ENCODE data around the gene RCOR3.

The RCOR3 gene

DNA sequence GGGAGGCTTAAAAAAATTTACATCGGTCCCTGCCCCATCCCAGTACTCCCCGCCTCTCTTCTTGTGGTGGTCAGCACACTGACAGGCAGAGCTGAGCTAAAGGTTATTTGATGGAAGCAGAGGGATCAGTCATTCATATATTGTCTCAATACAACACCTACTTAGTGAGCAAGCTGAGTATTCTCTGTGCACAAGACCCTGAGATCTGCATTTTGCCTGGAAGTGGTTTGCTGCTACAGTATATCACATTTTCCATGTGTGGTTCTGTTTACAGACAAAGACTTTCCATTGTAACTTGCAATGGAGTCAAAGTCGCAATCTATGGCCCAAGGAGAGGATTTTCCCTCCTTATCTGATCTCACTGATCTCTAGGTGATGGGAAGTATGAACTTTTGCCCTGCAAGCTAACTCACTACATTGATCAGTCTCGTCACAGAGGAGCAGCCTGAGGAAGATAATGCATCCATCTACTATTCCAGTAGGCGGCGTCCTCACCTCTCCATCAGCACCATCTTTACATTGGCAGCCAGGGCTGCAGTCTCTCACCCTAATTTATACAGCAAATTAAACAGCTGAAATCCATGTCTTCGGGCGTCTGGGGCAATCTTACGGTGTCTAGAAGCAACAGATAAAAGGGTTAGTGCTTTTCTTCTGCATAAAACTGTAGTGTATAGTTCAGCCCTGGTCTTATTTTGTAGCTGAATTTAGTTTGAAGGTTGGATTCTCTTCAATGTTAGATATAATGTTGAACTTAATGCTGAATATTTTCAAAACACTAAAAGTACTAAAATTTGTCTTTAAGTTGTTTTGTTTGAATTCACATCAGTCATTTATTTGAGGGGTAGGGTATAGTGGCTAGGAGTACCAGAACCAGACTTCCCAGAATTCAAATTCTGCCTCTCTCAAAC is 64.2 kb downstream of the RCOR3 start:
- peak; percentile 74 for DNase-seq (ENCODE audit: low spot score)
- TF ChIP-seq, protein P1, sequence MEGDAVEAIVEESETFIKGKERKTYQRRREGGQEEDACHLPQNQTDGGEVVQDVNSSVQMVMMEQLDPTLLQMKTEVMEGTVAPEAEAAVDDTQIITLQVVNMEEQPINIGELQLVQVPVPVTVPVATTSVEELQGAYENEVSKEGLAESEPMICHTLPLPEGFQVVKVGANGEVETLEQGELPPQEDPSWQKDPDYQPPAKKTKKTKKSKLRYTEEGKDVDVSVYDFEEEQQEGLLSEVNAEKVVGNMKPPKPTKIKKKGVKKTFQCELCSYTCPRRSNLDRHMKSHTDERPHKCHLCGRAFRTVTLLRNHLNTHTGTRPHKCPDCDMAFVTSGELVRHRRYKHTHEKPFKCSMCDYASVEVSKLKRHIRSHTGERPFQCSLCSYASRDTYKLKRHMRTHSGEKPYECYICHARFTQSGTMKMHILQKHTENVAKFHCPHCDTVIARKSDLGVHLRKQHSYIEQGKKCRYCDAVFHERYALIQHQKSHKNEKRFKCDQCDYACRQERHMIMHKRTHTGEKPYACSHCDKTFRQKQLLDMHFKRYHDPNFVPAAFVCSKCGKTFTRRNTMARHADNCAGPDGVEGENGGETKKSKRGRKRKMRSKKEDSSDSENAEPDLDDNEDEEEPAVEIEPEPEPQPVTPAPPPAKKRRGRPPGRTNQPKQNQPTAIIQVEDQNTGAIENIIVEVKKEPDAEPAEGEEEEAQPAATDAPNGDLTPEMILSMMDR (IDR thresholded peaks at IDR 0.05; ENCODE audit: extremely low read depth, missing control alignments): peak; percentile 90

DNA sequence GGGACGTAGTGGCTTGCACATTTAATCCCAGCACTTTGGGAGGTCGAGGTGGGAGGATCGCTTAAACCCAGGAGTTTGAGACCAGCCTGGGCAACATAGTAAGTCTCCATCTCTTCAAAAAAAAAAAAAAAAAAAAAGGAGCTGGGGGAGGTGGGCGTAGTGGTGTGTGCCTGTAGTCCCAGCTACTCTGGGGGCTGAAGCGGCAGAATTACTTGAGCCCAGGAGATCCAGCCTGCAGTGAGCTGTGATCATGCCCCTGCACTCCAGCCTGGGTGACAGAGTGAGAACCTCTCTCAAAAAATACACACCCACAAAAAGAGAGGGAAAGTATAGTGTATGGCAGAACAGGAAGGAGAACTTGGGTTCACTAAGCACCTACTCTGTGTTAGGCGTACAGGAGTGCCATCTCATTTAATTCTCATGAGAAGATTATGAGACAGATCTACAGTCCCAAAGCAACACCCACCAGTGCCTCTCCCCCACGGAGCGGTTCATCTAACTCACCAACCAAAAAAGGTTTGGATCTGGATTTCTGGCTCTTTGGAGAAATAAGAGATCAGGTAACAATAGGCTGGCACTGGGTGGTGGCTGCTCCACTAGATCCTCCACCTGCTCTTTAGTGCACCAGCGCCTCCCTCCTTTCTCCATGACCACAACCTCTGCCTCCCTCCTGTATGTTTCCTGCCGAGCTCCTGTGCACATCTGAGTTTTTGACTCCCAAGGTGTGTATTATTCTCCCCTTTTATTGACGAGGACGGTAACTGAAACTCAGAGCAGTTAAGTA is 66.0 kb downstream of the RCOR3 start:
- DNase-seq (ENCODE audit: low spot score): no peak
- TF ChIP-seq, protein P1 (IDR thresholded peaks at IDR 0.05; ENCODE audit: extremely low read depth, missing control alignments): no peak

DNA sequence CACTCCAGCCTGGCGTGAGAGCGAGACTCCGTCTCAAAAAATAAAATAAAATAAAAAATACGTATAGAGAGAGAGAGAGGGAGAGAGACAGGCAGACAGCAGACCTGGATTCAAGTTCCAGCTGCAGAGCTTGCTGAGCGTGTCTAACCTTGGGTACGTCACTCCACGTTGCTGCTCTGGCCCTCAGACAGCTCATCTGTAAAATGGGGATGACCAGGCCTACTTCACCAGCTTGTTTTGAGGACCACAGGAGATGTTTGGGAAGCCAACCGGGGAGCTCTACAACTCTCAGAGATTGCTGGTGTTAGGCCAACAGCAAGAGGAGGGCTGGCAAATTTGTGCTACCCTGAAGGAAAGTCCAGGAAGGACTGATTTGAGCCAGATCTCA is 67.0 kb downstream of the RCOR3 start:
- no peak for DNase-seq (ENCODE audit: low spot score)
- TF ChIP-seq, protein P1 (IDR thresholded peaks at IDR 0.05; ENCODE audit: extremely low read depth, missing control alignments): no peak

DNA sequence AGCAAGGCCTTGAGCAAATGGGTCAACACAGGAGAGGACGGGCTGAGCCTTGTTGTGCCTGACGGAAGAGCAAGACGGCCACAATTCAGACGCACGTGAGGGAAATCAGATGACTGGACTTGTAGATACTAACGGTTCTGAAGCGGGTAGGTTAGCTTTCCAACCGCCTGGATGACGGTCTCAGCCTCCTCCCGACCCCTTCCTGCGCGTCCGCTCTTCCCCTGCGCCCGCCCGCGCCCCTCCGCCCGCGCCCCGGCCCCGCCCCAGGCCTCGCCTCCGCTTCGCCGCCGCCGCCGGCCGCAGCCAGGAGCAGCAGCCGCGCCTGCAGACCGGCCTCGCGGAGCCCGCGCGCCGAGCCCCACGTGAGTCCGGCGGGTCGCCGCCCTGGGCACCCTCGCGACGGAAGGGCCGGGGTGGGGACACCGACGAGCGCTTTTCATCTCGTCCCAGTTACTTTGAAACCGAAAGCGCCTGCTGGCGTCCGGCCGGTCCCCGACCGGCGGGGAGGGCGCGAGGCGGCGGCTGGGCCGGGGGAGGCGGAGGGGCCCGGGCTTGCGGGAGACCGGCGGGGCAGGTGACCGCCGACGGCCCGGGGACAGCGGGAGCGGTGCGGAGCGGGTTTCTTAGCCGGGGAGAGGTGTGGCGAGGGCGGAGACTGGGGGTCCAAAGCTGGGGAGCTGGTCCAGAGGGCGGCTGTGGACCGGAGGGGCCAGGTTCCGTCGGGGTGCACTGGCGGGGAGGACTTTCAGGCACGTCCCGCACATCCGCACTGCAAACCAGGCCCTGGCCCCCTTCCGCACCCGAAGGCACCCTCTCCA is 67.6 kb downstream of the RCOR3 start, which contains the start of gene TRAF5:
TRAF5 (plus strand) TSS at position 306 of the 818 bp plus-strand sequence. CDS start 26,407 bp downstream, outside the sequence.
- DNase-seq (ENCODE audit: low spot score): peak; percentile 84
- TF ChIP-seq, protein P1 (IDR thresholded peaks at IDR 0.05; ENCODE audit: extremely low read depth, missing control alignments): no peak

DNA sequence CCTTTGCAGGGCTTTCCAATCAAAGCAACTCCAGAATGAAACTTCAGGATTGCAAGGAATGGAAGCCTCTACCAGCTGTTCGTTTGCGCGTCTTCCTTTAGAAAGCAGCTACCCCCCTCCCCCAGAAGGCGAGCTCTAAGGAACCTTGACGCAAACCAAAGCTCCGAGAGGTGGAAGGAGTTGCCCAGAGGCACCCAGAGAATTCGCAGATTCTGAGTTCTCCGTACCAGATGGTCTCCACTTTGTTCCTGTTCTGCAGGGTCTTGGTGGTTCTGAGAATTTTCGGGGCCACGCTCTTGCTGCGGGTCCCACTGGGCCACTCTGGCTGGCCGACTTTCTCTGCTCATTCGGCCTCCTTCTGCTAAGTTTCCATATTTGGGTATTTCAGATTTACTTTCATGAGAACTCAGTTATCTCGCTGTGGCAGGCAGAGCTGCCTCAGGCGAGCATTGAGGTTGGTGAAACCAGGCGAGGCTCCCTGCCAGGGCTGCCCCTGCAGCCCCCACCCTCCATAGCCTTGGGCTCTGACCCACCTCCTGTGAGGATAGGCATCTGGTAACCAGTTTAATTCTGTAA is 68.3 kb downstream of the RCOR3 start:
- DNase-seq (ENCODE audit: low spot score): peak; percentile 64
- TF ChIP-seq, protein P1 (IDR thresholded peaks at IDR 0.05; ENCODE audit: extremely low read depth, missing control alignments): no peak

DNA sequence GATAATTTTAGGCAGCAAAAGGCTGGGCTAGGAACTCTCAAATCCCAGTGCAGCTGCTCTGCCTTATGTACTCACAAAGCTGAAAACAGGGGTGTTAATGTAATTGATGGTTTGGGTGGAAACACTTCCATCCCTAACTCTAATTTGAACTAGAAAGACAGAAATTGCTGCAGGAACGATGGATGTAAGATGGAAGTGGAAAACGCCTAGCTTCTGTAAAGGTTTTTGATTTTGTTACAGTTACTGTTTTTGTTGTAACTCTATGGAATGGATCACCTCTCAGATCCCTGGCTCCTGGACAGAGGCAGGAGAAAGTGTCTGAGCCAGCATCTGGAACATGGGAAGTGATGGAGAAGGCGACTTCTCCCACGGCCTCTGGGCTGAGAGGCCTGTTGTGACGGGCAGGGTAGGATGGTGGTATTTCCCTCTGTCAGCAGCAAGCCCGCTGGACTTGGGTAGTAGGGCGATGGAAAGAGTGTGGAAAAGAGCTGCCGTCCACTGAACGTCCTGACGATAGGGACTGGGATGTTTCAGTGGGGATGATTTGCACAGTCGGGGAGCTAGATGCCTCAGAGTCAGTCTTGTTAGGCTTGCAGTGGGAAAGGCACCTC is 69.0 kb downstream of the RCOR3 start:
- DNase-seq (ENCODE audit: low spot score): no peak
- TF ChIP-seq, protein P1 (IDR thresholded peaks at IDR 0.05; ENCODE audit: extremely low read depth, missing control alignments): no peak
